ENCODE data around the gene GPR135.

GPR135 gene

GRCh38 chr14:59465316-59466135, at the start of gene GPR135:
GPR135 (minus strand) TSS chr14:59465380; CDS start chr14:59465226, 154 bp downstream.
- no peak for DNase-seq (ENCODE audit: low spot score)

- DNase-seq (ENCODE audit: low spot score) = peak; percentile 66
Measured at GRCh38 chr14:59511916-59512575, 46.9 kb upstream of the GPR135 start.

GRCh38 chr14:59510966-59511365, 45.8 kb upstream of the GPR135 start:
- no peak for DNase-seq (ENCODE audit: low spot score)

GRCh38 chr14:59510001-59510400, 44.8 kb upstream of the GPR135 start:
- DNase-seq (ENCODE audit: low spot score) = no peak

- no peak for DNase-seq (ENCODE audit: low spot score)
Measured at GRCh38 chr14:59509101-59509500, 43.9 kb upstream of the GPR135 start.

- no peak for DNase-seq (ENCODE audit: low spot score)
Measured at GRCh38 chr14:59507752-59508103, 42.5 kb upstream of the GPR135 start.

- peak; percentile 77 for DNase-seq (ENCODE audit: low spot score)
Measured at GRCh38 chr14:59507063-59507751, 42.0 kb upstream of the GPR135 start.

- DNase-seq (ENCODE audit: low spot score) = no peak
Measured at GRCh38 chr14:59503256-59503655, 38.1 kb upstream of the GPR135 start.

- DNase-seq (ENCODE audit: low spot score) = no peak
Measured at GRCh38 chr14:59500732-59501131, 35.6 kb upstream of the GPR135 start.

GRCh38 chr14:59492384-59492783, 27.2 kb upstream of the GPR135 start:
- DNase-seq (ENCODE audit: low spot score) = no peak

- no peak for DNase-seq (ENCODE audit: low spot score)
Measured at GRCh38 chr14:59490756-59491155, 25.6 kb upstream of the GPR135 start.

- no peak for DNase-seq (ENCODE audit: low spot score)
Measured at GRCh38 chr14:59484639-59485175, 19.5 kb upstream of the GPR135 start.

GRCh38 chr14:59483819-59484638, 18.8 kb upstream of the GPR135 start, which contains the start of the genes JKAMP and L3HYPDH:
JKAMP (plus strand) TSS chr14:59484517; CDS start chr14:59484590, 73 bp downstream.
L3HYPDH (minus strand) TSS chr14:59484408; CDS start chr14:59484316, 92 bp downstream.
- peak; percentile 96 for DNase-seq (ENCODE audit: low spot score)

- DNase-seq (ENCODE audit: low spot score) = no peak
Measured at GRCh38 chr14:59483363-59483762, 18.2 kb upstream of the GPR135 start.

- no peak for DNase-seq (ENCODE audit: low spot score)
Measured at GRCh38 chr14:59482541-59483331, 17.6 kb upstream of the GPR135 start.

GRCh38 chr14:59481871-59482540, 16.8 kb upstream of the GPR135 start:
- no peak for DNase-seq (ENCODE audit: low spot score)

GRCh38 chr14:59481407-59481806, 16.2 kb upstream of the GPR135 start:
- no peak for DNase-seq (ENCODE audit: low spot score)

- no peak for DNase-seq (ENCODE audit: low spot score)
Measured at GRCh38 chr14:59480166-59480565, 15.0 kb upstream of the GPR135 start.

- DNase-seq (ENCODE audit: low spot score) = no peak
Measured at GRCh38 chr14:59478540-59478939, 13.4 kb upstream of the GPR135 start.

GRCh38 chr14:59475709-59476108, 10.5 kb upstream of the GPR135 start:
- no peak for DNase-seq (ENCODE audit: low spot score)
